A673 (cell line): ENCODE results near the gene HOXA3. TPM values are rescaled to one million over a fixed set of nuclear protein-coding genes. Genes with fewer than 3 reads are reported as not detected.

Experiments
- BruUV-seq: library from RNA; stranded (reverse); fragments of 400-500 nt; replicated peaks from 2 replicates; lab custom pipeline; 2021; lab: Mats Ljungman, UMichigan
- CTCF ChIA-PET: fragments of 300-600 bp; sonication (Branson Sonifier 250); formaldehyde crosslinking; loops from one replicate; lab custom pipeline; 2022; ENCODE audit warnings: antibody characterized with exemption; lab: Charles Lee
- POLR2A ChIA-PET: fragments of 300-600 bp; sonication (Branson Sonifier 250); formaldehyde crosslinking; loops from one replicate; lab custom pipeline; 2022; ENCODE audit warnings: antibody characterized with exemption; ENCODE audit not compliant: low non-redundant PET; lab: Charles Lee
- DNase-seq: peaks from one replicate; pipeline ENCODE4 v3.0.0-alpha.2; 2015; ENCODE audit warnings: low spot score
- H3K27ac ChIP-seq: fragments of 200-600 bp; sonication (generic); 2 replicates; pipeline ENCODE4 v1.5.1; 2016; ENCODE audit warnings: mixed run types, low read depth, mild to moderate bottlenecking, mixed read lengths, antibody characterized with exemption, low read length; ENCODE audit not compliant: poor library complexity, severe bottlenecking
- H3K27me3 ChIP-seq: fragments of 200-600 bp; sonication (generic); replicated peaks from 2 replicates; pipeline ENCODE4 v1.6.1; 2017; ENCODE audit warnings: mixed run types, low read depth, mild to moderate bottlenecking, mixed read lengths, antibody characterized with exemption, low read length; ENCODE audit not compliant: insufficient read depth, poor library complexity
- H3K36me3 ChIP-seq: fragments of 200-600 bp; sonication (generic); 2 replicates; pipeline ENCODE4 v1.6.1; 2016; ENCODE audit warnings: mixed run types, mild to moderate bottlenecking, mixed read lengths, antibody characterized with exemption, low read length; ENCODE audit not compliant: insufficient read depth, poor library complexity, severe bottlenecking
- H3K4me1 ChIP-seq: fragments of 200-600 bp; sonication (generic); 2 replicates; pipeline ENCODE4 v1.6.1; 2017; ENCODE audit warnings: mixed run types, mild to moderate bottlenecking, mixed read lengths, antibody characterized with exemption, low read length; ENCODE audit not compliant: insufficient read depth, poor library complexity, severe bottlenecking
- H3K4me3 ChIP-seq: fragments of 200-600 bp; sonication (generic); 2 replicates; pipeline ENCODE4 v1.5.1; 2016; ENCODE audit warnings: low read depth, mixed run types, mild to moderate bottlenecking, mixed read lengths, low read length; ENCODE audit not compliant: poor library complexity, severe bottlenecking
- H3K9me3 ChIP-seq: fragments of 200-600 bp; sonication (generic); 2 replicates; pipeline ENCODE4 v1.6.1; 2016; ENCODE audit warnings: mixed run types, low read depth, mild to moderate bottlenecking, mixed read lengths, antibody characterized with exemption, low read length; ENCODE audit not compliant: poor library complexity, severe bottlenecking
- EZH2 ChIP-seq: fragments of 200-600 bp; sonication (generic); IDR thresholded peaks from 2 replicates; pipeline ENCODE4 v1.6.1; 2017; ENCODE audit warnings: borderline replicate concordance, low read depth, mild to moderate bottlenecking, mixed read lengths, antibody characterized with exemption, low read length; ENCODE audit not compliant: poor library complexity, severe bottlenecking
- intact Hi-C: fragments of 100-400 bp; cut with micrococcal nuclease; formaldehyde crosslinking; loops from one replicate; pipeline ENCODE4 v1.10.0; 2022; ENCODE audit not compliant: unreplicated experiment
- total RNA-seq: library from RNA; stranded (reverse); gene quantifications from 2 replicates; pipeline ENCODE4 v1.2.3, GENCODE V29; 2021
- TF ChIP-seq, protein P1 (sequence below): fragments of 300-800, 200-600 bp; sonication (generic); conservative IDR thresholded peaks from 2 replicates; pipeline ENCODE4 v1.5.1; 2017; ENCODE audit warnings: low read depth, mild to moderate bottlenecking, antibody characterized with exemption, low read length, moderate library complexity, mixed read lengths

Gene HOXA3
- total RNA-seq, 1 experiment from 2014 or later, result not detected

DNA sequence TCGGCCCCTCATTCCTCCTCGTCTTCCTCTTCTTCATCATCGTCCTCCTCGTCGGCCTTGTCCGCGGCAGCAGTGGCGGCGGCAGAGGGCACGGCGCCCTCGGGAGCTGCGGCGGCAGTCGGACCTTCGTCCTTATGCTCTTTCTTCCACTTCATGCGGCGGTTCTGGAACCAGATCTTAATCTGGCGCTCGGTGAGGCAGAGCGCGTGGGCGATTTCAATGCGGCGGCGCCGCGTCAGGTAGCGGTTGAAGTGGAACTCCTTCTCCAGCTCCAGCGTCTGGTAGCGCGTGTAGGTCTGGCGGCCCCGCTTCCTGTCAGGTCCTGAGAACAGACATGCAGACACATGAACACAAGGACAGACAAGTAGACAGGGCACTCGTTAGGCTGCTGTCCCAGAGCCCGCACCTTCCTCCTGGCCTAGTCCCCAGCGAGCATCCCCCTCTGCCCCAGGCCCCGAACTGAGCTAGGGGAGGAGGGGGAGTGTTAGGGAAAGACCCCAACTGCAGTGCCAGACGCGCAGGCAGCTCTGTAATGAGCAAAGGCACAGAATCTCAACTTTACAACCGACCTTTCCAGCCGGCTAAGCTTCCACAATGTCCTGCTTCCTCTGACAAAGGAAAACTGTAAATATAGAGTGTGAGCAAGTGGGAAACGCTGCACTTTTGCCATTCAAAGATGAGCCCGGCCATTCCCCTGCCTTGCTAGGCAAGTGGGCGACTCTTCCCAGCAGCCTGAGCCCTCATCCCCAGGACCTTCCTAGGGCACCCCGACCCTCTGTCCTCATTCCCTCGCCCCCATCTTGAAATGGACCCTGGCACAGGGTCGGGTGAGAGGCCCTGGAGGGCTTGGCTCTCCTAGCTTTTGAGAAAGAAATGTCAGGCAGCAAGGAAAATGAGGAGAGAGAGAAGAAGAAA, 2.8 kb upstream of the HOXA3 start:
- Histone ChIP-seq H3K4me1 (peaks cover 7% of the 10 kb centered on the region), H3K27ac (no peak overlapping the region), H3K27me3 (peaks cover 77% of the 10 kb centered on the region), H3K9me3 (no peaks in the 10 kb centered on the region), H3K4me3 (no peak overlapping the region), H3K36me3 (no peaks in the 10 kb centered on the region)
- ChIA-PET POLR2A (no interaction called here), CTCF (no interaction called here)
- no TSS peak for BruUV-seq
- peak; percentile 94 for TF ChIP-seq EZH2
- TF ChIP-seq, protein P1, sequence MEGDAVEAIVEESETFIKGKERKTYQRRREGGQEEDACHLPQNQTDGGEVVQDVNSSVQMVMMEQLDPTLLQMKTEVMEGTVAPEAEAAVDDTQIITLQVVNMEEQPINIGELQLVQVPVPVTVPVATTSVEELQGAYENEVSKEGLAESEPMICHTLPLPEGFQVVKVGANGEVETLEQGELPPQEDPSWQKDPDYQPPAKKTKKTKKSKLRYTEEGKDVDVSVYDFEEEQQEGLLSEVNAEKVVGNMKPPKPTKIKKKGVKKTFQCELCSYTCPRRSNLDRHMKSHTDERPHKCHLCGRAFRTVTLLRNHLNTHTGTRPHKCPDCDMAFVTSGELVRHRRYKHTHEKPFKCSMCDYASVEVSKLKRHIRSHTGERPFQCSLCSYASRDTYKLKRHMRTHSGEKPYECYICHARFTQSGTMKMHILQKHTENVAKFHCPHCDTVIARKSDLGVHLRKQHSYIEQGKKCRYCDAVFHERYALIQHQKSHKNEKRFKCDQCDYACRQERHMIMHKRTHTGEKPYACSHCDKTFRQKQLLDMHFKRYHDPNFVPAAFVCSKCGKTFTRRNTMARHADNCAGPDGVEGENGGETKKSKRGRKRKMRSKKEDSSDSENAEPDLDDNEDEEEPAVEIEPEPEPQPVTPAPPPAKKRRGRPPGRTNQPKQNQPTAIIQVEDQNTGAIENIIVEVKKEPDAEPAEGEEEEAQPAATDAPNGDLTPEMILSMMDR, result no peak
- DNase-seq, result no peak
- intact Hi-C loops, result no loop called here

DNA sequence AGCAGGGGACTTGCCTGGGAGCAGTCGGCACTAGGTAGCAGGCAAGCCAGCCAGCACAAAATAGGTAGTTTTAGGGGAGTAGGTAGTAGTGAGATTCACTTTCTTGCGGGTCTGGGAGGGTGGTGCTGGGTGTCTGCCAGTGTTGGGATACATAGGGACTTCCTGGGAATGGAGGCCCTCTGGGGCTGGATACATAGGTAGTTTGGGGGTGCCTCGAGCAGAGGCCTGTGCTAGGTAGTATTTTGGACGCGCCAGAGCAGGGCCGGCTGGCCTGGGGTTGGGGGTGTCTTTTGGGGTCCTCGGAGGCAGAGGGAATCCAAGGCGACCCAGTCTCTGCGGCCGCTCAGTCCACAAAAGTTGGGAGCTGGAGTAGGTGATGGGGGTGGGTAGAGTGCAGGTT, 2.0 kb upstream of the HOXA3 start:
- peaks cover 85% of the 10 kb centered on the region for H3K27me3 ChIP-seq
- intact Hi-C loops, result no loop called here
- H3K27ac ChIP-seq, result no peak overlapping the region

DNA sequence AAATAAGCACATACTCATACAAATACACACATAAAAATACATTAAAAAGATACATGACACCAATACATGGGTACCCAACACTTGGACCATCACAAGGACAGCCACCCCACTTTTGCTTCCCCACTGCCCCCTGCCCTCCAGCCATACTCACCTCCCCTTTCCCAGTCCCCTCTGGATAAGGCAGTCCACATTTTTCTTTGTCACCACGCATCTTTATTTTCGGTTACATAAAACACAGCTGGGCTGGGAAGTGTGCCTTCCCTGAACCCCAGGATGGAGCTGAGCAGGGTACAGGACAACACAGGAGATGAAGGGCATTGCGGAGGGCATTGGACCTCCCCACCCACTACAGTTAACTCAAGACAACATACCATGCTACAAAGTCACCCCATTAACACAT, 1.1 kb upstream of the HOXA3 start:
- H3K27me3 ChIP-seq, result peaks cover 93% of the 10 kb centered on the region
- no peaks in the 10 kb centered on the region for H3K9me3 ChIP-seq
- intact Hi-C loops, result no loop called here
- no peak overlapping the region for H3K27ac ChIP-seq
- TF ChIP-seq, protein P1, result no peak
- no peak for TF ChIP-seq EZH2
- no peak for DNase-seq
- no TSS peak for BruUV-seq
- H3K36me3 ChIP-seq, result no peaks in the 10 kb centered on the region
- H3K4me1 ChIP-seq, result peaks cover 7% of the 10 kb centered on the region
- POLR2A ChIA-PET, result no interaction called here
- no peak overlapping the region for H3K4me3 ChIP-seq
- CTCF ChIA-PET, result no interaction called here

More for the DNA sequence above, 2.0 kb upstream of the HOXA3 start:
- ChIA-PET CTCF (no interaction called here), POLR2A (no interaction called here)
- TF ChIP-seq, protein P1, result no peak
- no peak for TF ChIP-seq EZH2
- DNase-seq, result no peak
- BruUV-seq, result no TSS peak
- Histone ChIP-seq H3K9me3 (no peaks in the 10 kb centered on the region), H3K4me3 (no peak overlapping the region), H3K36me3 (no peaks in the 10 kb centered on the region), H3K4me1 (peaks cover 7% of the 10 kb centered on the region)
